Astrocyte (in vitro differentiated cells and primary cell): ENCODE results near the gene DIP2B.

Experiments
- CTCF ChIP-seq: IDR thresholded peaks from 2 replicates; pipeline ENCODE4 v1.5.1; 2011; ENCODE audit warnings: low read depth, mild to moderate bottlenecking, inconsistent platforms, low read length, moderate library complexity; ENCODE audit not compliant: insufficient read depth
- EZH2 ChIP-seq: IDR thresholded peaks from 2 replicates; pipeline ENCODE4 v1.6.1; 2012; ENCODE audit warnings: mild to moderate bottlenecking, low read length, inconsistent platforms; ENCODE audit not compliant: insufficient read depth

- TF ChIP-seq CTCF (no peak), EZH2 (no peak)
These were observed 228.9 kb downstream of the DIP2B start for GRCh38 chr12:50733706-50734105.
